Astrocyte (in vitro differentiated cells and primary cell): Measurements from ENCODE around the gene FAM124B.

Experiments
- CTCF ChIP-seq: IDR thresholded peaks from 2 replicates; pipeline ENCODE4 v1.5.1; 2011; ENCODE audit warnings: low read depth, mild to moderate bottlenecking, inconsistent platforms, low read length, moderate library complexity; ENCODE audit not compliant: insufficient read depth
- EZH2 ChIP-seq: IDR thresholded peaks from 2 replicates; pipeline ENCODE4 v1.6.1; 2012; ENCODE audit warnings: mild to moderate bottlenecking, low read length, inconsistent platforms; ENCODE audit not compliant: insufficient read depth

- no peak for TF ChIP-seq EZH2
- no peak for TF ChIP-seq CTCF
Measured at GRCh38 chr2:224393157-224393872, 8.6 kb downstream of the FAM124B start.
